Putamen (tissue), 1 donor: ENCODE results near the gene NIN.
"Not testable (repeated sequence)": the region's sequence is repeated elsewhere in the genome, so short reads cannot be mapped to it uniquely, and the experiment has no call there.

Experiments
- DNase-seq: peaks from one replicate; pipeline ENCODE4 v3.0.0-alpha.2; 2016; ENCODE audit warnings: low spot score

NIN gene

DNA sequence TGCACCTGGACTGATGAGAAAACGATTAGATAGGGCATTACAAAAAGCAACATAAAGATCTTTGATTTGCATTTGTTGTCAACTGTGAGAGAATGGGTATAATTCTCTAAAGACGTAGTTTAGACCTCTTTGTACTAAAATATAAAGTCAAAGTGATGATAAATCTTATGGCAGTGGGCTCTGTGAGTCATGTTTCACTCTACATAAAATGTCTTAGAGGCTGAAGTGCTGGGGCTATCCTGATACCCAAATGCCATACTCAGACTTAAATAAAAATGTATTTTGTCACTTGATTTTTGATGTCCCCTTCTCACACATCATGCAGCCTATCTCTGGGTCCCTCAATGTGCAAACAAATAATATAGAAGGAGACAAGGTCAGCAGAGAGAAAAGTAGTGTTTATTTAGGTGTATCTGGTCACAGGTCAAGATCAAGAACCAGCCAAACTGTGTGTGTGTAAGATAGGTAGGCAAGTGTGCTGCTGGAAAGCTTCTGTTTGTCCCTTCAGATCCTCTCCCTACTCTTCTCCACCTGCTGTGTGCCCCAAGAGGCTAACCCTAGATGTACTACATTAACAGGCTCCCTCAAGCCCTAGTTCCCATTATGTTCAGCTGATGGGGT is 7.0 kb upstream of the NIN start:
- DNase-seq = no peak

DNA sequence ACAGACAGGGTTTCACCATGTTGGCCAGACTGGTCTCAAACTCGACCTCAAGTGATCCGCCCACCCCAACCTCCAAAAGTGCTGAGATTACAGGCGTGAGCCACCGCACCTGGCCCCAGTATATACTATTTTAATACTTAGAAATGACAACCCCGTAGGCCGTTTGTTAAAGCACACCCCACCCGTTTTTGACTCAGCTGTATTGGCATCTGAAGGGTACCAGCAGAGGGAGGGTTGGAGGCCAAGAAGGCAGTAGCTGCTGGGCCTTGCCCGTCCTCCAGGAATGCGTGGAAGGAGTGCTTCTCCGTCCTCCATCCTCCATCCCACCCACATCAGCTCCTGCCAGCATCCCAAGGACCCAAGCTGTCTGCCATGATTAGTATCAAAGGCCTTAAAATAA is 6.3 kb upstream of the NIN start:
- DNase-seq = no peak

DNA sequence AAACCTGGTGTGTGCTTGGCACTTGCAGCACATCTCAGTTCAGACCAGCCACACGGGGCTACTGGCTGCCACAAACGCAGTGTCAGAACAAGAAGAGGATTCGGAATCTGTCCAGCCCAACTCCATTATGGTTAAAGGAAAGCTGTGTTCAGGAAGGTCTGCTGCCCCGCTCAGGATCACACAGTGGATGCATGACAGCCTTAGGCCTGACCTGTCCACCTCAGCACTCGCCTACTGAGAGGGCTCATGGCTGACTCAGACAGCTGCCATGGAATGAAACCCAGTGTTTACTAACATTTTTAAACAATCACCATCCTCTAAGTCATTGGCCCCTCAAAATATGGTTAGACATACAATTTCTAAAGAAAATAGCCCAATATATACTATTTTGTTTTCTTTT is 5.6 kb upstream of the NIN start:
- no peak for DNase-seq

DNA sequence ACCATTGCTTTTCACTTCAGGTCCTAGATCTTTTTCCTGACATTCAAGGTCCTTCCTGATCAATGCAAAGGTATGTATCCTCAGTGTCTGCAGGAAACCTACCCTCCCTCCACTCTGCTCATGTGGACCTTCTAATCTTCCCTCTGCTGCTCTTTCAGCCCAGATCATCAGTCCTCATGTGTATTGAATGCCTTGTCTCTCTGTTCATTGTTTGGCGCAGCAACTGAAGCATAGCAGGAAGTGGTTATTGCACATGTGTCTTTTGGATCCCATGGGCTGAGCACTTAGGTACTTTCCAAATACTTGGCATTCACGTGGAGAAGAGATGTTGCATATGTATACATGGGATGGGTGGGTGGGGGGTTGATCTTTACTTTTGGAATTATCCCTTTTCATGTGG is 4.3 kb upstream of the NIN start:
- DNase-seq = no peak

DNA sequence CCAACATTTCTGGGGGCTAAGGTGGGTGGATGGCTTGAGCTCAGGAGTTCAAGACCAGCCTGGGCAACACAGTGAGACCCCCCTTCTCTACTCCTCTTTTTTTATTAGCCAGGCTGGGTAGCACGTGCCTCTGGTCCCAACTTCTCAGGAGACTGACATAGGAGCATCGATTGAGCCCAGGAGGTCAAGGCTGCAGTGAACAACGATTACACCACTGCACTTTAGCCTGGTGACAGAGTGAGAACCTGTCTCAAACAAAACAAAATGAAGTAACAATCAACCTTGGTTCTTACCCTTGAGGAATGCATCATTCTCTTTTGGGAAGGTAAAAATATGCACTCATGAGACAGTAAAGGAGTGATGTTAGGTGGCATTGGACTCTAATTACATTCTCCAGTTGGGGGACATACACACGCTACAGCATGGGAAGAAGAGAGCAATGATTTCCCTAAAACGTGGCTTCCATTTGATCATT is 3.9 kb upstream of the NIN start:
- no peak for DNase-seq

DNA sequence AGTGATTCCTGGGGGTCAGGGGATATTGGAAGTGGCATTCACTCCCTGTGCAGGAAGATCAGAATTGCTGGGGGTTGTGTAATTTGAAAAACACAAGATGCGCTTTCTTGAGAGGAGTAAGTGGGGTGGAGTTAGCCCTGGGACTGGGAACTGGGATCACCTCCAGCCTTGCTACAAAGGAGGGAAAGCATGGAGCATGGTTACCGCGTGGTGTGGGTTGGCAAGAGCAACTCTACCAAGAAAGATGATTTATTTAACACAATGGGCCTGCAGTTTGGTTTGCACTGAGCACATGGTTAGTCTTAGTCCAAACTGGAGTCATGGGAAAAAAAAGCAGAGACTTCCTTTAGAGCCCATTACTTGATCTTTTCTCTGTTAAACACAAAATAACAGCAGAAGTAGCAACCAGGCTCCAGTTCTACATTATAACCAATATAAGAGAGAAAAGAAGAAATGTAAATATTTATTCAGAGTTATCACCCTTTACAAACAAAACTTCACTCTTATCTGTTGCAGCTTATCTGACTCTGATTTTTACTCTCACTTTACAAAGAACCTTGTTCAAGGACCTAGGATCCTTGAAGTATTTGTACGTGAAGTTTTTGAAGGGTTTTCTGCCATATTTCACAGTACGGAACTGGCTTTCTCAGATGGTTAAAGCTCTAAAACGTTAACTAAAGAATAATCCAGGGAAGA is 2.1 kb upstream of the NIN start:
- DNase-seq = no peak

DNA sequence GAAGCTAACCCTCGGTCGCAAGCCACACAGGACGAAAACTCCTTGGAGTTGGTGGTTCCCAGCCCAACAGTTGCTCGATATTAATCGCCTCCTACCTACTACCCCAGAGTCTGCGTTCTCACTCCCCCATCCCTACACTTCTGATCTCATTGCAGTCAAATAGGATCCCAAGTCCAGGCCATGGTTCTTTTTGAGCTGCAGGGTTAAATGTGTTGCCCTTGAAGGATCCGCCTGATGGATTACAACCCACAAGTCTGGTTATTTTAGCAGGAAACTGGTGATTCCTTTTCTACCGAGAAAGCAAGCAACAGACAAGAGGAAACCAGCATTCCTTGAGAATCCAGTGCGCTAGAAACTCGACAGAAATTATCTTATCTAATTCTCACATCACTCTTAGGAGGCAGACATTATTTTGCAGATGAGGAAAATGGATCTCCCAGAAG is 785 bp upstream of the NIN start:
- no peak for DNase-seq

DNA sequence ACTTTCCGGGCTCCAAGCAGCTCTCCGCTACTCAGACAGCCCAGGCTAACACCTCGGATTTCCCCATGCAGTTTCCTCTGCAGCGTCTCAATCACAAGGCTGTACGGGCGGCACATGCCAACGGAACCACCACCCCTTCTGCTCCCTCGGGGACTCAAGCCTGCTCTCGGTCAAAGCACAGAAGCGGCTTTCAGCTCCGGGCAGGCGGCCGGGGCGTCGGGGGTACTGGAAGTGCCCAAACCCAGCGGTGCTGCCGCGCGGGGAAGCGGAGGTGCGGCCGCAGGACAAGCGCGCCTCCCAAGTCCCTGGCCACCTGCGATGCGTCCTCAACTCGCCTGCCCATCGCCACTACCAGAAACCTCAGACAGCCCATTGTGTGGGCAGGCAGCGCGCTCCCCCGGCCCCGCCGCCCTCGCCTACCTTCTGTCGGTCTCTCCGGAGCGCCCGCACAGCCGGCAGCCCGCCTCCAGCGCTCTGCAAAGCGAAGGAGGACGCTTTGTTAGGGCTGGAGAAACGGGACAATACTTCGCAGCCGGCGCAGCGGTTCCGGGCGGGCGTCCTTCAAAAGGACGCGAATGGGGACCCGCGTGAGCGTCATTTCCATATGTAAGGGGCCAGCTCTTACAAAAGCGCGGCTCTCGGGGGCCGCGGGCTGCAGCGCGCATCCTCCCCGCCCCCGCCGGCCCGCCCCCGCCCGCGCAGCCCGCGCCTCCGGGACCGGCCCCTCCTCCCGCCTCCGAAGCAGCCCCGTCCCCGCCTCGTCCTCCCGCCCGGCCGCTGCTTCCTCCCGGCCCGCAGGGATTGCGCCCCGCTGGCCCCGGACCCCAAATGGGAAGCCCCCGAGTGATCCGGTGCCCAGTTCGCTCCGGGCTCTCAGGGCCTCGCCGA is 674 bp downstream of the NIN start:
- peak; percentile 56 for DNase-seq

DNA sequence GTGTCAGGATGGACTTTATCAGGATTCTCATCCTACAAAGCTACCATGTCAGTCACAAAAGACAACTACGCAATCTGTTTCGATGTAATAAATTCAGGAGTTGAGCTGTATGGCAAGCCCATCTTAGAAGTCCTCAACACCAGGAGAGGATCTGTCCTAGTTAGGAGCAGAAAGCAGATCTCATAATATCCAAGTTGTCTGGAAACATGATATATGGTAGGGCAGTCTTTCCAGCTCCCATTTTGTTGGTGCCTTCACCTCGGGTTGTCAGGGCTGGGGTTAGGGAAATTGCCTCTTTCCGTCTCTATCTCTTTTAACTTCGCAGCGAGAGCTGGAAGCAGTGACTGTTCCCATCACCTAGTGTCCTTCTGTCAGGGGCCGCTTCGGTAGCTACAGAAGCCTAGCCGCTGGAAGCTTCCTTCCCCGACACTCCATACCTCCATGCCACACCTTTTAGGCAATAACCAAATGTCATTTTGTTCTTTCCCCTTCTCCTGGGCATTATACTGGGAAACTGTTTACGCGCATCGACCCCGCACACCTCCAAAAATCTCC is 1.4 kb downstream of the NIN start:
- DNase-seq = no peak

DNA sequence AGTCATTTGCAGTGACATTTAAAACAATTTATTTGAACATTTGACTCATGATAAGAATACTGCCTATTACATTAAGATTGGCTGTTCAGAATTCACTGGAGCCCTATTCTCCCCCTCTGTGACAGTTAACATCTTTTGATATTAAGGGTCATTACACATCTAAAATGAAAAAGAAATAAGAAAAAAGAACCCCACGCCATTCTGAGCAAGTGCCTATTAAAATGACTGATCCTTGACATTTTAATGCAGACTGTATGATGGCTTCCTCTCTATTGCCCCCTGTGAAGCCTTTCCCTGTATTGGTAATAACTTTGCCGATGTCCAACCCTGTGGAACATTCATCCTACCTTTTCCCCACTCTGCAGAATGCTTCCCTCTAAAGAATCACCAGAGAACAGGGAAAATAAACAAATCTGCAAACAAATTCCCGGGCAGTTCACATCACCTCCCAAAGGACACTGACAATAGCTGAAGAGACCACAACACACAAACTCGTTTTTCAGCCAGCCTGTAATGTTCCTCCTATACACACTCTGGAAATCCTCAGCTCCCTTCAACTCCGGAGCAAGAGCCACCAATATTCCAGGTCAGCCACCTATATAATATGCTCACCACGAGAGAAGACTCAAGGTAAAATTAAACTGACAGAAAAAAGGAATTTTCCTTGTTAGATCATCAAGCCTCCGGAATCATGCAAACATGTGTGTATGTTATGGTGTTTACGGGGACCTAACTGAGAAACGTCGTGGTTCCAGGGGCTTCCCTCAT is 2.1 kb downstream of the NIN start:
- DNase-seq = no peak

DNA sequence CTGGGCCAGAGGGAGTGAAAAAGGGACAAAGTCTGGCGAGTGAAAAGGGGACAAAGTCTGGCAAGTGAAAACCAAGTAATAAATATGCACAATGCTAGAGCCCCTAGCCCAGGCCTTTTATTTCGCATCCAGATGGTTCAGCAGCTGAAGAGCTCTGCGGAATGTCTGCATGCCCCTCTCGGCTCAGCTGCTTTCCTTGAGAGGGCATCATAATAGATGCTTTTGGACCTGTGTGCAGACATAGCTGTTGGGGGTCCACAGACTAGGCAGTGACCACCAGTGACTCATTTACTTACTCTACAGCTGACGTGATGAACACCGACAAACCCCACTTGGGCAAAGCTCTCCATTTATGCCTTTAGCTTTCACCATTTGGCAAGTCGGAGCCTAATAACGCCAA is 4.3 kb downstream of the NIN start:
- DNase-seq = no peak

DNA sequence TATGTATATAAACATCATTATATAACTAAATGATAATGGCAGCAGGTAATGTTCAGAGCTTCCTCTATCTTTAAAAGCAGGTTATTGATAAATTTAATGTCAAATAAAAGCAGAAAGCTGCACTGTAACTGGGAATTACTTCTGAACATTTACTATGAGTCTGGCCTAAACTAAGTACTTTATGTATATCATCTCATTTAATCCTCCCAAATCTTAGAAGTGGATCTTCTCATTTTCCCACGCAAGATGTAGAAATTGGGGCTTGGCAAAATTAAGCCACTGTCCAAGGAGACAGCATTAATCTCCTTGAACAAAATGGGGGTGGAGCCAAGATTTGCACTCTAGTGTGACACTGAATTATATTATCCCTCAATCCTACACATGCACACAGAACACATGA is 5.7 kb downstream of the NIN start:
- DNase-seq = no peak

DNA sequence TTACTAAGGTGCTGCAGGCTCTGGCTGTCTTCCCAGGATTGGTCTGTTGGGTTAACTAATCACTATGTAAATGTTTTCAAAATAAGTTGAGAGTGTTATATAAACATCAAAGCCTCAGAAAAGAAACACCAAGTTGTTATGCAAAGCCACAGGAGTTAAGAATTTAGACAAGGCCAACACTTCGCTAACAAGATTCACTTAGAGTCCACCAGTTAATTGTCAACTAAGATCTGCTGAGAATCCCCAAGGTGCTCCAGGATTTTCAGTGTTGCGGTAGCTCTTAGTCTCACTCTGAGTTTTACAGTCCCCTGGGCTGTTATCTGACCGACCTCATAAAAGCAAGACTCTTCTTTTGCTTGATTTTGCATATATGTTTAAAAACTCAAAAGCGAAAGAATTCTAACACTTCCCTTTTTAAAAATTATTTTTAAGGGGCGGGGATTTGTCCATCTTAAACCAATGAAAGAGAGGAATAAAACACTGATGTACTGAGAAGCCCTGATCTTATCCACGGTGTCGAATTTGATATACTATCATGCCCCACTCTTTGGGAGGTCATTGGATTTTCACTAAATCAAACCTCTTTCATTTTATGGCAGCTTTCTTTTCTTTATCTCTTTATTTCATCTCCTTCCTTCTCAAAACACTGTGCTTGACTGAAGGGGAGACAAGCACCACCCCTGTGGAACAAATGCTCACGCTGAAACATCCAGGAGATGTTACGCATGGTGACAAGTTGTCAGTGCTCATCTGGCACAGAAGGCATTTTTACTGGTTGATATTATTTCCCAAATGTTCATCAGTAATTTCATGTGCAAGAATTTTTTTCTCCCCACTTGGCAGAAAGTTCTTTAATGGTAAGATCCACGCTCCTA is 7.0 kb downstream of the NIN start:
- DNase-seq = no peak

DNA sequence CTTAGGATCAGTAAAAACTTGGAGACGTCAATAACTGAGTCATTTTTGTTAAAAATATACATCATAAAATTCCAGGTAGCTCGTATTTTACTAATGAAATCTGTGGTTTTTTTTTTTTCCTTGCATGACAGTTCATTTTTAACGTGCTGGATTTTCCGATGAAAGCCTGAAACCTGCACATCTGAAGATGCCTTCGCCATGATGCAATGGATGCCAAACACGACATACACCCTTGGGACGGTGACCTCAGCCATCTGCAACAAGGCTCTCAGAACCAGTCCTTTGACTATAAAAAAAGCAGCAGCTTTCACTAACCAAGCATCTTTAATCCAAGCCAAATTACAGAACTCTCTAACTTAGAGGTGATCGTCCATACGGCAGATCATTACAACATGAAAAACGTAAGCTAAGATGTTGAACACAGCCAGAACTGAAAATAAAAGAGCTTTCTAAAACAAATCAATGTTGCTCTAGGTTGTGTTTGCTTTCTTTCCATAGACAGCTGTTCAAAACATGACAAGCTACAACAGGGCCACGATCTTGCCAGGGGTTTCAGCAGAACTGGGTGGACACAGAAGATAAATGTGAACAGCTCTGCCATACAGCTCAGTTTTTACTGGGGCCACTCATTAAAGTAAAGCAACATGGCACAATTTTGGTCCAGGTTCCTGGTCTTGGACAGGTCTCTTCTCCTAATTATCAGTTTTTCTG is 7.8 kb downstream of the NIN start:
- DNase-seq = no peak

DNA sequence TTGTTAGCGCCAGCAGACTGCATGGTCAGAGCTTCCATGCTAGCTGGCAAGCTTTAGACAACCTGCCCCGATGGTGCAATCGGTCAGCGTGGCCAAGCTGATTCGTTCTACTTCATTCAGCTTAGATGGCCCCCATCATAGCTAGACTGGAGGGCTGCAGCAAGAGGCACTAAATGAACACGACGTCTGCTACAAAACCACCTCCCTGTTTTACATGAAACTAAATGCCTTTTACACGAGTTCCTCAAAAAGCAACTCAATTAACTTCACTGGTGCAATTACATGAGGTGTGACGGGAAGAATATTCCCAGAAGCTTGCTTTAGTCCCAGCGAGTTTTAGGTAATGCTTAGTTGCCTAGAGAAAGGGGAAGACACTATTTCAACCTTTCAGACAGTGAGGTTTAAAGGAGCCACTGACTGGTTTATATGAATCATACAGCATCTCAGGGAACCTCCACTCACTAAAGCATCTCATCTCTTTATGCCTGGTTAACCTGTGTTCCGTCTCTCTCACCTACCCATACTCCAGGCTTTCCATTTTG is 8.4 kb downstream of the NIN start:
- no peak for DNase-seq

DNA sequence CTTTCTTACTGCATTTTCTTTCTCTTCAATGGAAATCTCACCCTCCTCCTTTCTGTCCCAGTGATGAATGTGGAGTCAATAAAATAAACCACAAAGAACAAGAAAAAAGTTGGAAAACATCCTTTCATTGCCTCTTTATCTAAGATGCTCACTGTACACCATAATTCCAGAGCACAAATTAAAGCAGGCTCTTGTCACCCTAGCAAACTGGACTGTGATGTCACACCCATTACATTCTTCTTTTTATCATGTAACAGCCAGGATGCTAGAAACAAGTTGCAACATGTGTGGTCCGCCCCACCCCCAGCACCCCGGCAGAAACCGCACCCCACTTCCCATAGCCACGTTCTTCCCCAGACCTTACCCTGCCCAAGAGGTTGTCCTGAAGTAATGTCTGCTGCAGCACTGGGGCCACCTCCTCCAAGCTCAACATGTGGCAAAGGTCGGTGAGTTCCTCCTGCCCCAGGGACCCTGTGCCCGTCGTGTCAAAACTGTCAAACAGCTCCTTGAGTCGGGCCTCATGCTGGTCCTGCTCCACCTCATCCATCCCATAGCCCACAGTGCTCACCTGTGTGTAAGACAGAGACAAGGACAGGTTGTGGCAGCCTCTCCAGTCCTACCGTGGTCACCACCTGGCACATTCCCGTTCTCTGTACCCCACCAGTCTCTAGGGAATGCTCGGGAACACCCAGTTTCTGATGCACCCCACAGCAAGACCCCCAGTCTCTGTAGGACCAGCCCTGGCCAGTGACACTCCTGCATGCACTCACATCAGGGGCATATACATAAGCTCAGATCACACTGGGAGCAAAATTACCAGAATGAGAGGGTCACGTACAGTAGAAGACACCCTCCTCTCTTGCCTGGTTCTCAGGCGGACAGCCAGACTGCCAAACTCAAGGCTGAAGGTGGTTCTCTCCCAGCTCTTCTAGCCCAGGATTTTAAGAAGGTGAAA is 9.2 kb downstream of the NIN start:
- DNase-seq = no peak

DNA sequence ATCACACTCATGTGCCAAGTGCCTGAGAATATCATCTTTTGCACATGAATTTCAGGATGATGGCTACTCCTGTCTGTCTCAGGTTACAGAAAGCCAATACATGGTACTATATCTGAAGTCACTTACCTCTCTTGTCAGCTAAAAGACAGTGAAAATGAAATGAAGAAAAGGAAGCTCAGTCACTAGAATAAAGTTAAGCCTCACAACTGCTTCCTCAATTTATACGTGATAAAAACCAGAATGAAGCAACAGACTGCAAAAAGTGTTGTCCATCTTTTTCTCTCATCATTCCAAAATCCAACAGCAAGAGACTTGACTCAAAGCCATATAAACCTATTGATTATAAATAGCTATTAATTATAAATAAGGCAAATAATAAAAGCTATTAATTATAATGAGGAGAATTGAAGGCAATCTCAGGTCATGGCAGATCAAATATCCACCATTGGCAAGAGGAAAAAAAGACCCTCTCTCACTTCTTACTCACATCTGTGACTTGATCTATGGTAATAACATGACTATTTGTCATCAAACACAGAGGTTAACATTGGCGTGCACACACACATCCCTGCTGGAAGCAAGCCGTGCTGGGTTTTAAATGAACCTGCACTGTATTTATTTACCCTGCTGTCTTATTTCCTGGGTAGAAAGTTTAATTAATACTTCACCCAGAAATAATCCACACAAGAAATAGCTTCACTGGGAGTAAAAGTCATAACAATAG is 10.0 kb downstream of the NIN start:
- DNase-seq = no peak

DNA sequence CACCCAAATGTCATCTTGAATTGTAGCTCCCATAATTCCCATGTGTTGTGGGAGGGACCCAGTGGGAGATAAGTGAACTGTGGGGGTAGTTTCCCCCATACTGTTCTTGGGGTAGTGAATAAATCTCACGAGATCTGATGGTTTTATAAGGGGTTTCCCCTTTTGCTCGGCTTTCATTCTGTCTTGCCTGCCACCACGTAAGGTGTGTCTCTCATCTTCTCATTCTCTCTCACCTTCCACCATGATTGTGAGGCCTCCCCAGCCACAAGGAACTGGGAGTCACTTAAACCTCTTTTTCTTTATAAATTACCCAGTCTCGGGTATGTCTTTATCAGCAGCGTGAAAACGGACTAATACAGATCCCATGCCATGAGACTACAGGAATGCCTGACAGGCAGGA is 11.7 kb downstream of the NIN start:
- DNase-seq = not testable (repeated sequence)
